ENCODE data around the gene CPSF7. TPM values are rescaled to one million over a fixed set of nuclear protein-coding genes. Genes with fewer than 3 reads are reported as not detected.

Gene CPSF7
- total RNA-seq, 4 donors from 2014 or later: 37.2 to 62.6 (median 49.4) TPM

- no peak for ATAC-seq (ENCODE audit: low FRiP score)
- no peak for DNase-seq (ENCODE audit: low spot score)
- no peak for TF ChIP-seq CTCF (IDR thresholded peaks at IDR 0.05)
Observed at GRCh38 chr11:61358566-61358965, 71.2 kb downstream of the CPSF7 start.

DNA sequence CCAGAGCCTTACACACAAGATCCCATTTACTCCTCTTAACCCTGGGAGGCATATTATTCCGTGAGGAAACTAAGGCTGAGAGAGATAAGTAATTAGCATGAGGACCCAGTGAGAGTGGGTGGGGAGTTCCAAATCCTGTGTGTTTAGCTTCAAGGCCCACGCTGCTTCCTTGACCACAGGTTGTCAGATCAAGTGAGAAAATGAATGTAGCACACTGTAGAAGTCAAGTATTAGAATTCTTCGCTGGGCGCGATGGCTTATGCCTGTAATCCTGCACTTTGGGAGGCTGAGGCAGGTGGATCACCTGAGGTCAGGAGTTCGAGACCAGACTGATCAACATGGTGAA is 71.9 kb downstream of the CPSF7 start:
- ATAC-seq (ENCODE audit: low FRiP score): no peak
- TF ChIP-seq CTCF (IDR thresholded peaks at IDR 0.05): no peak
- no peak for DNase-seq (ENCODE audit: low spot score)

DNA sequence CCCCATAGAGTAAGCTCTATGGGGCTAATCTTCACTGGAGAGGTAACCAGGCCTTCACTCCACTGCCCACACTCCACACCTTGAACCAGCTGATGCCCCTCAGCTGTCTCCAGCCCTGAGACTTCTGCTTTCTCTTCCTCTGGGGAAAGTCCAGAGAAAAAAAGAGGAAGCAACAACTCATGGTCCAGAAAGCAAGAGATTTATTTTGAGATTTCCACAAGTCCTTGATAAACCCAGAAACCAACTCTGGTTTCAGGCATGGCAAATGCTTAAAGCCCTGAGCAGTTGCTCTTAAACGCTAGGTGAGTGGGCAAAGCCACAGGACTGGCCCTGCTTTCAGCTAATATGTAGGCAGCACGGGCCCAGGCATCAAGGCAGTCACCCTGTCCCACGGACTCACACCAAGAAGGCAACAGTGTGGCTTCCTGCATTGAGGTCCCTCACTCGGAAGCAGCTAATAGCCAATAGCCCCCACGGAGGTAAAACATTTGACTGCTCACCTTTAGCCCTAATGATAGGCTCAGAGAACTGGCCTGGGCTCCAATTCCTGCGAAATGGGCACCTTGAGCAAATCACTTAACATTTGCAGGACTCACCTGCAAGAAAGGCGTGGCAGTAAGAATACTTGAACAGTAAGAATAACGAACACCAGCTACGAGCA is 72.4 kb downstream of the CPSF7 start:
- ATAC-seq (ENCODE audit: low FRiP score): no peak
- no peak for TF ChIP-seq CTCF (IDR thresholded peaks at IDR 0.05)
- no peak for DNase-seq (ENCODE audit: low spot score)

DNA sequence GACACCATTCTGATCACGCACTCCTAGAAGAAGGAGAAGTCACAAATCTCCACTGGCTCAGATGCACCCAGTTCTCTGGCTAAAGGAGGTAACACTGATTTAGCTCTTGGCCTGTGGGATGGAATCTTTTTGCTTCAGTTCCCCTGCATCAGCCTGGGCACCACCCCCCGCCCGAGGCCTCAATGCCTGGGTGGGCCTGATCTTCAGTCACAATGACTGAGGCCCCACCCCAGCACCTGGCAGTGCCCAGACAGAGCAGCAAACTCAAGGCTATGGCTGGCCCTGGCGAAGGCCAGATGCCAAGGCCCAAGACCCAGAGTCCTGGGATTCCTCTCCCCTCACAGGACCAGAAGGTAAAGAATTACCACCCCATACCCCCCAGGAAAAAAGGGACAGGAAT is 73.1 kb downstream of the CPSF7 start:
- ATAC-seq (ENCODE audit: low FRiP score) (no peak), DNase-seq (ENCODE audit: low spot score) (no peak)
- TF ChIP-seq CTCF (IDR thresholded peaks at IDR 0.05): no peak

DNA sequence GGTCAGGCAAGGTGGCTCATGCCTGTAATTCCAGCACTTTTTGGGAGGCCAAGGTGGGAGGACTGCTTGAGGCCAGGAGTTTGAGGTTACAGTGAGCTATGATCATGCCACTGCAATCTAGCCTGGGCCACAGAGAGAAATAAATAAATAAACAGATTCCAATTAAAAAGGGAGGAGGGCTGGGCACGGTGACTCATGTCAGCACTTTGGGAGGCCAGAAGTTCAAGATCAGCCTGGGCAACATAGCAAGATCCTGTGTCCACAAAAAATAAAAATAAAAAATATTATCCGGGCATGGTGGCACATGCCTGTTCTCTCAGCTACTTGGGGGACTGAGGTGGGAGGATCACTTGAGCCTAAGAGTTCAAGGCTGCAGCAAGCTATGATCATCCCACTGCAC is 75.6 kb downstream of the CPSF7 start:
- DNase-seq (ENCODE audit: low spot score) (no peak), ATAC-seq (ENCODE audit: low FRiP score) (no peak)
- no peak for TF ChIP-seq CTCF (IDR thresholded peaks at IDR 0.05)

GRCh38 chr11:61353131-61354067 is 76.4 kb downstream of the CPSF7 start:
- DNase-seq (ENCODE audit: low spot score): no peak
- TF ChIP-seq CTCF (IDR thresholded peaks at IDR 0.05): no peak
- peak; percentile 67 for ATAC-seq (ENCODE audit: low FRiP score)

Small RNAs within 50 kb of the gene (small RNA-seq; reads per million reads assigned to genes)
- gene RN7SL23P: not detected

Other genes with a start within 250 kb of the CPSF7 start
- 10 to 100 TPM in 2 of 4 donors, 1 to 10 TPM in 2; 2.5 to 96.7 (median 7.6) TPM for gene PGA3, start 226.5 kb downstream of the CPSF7 start, total RNA-seq
- gene PGA4, start 207.6 kb downstream of the CPSF7 start, total RNA-seq: 10 to 100 TPM in 2 of 4 donors, 1 to 10 TPM in 2; 2.9 to 94.5 (median 13.5) TPM
- gene PGA5, start 188.8 kb downstream of the CPSF7 start, total RNA-seq: 1 to 10 TPM in 3 of 4 donors, not detected in 1; 2.0 to 5.0 (median 4.3) TPM
- gene VWCE, start 134.7 kb downstream of the CPSF7 start, total RNA-seq: 1 to 10 TPM in 3 of 4 donors, under 1 TPM in 1; 0.94 to 6.9 (median 4.6) TPM
- 100 to 1,000 TPM; 127 to 182 (median 155) TPM for gene DDB1, start 96.9 kb downstream of the CPSF7 start, total RNA-seq
- gene TKFC, start 96.7 kb downstream of the CPSF7 start, total RNA-seq: 10 to 100 TPM; 16.0 to 24.5 (median 20.0) TPM
- 10 to 100 TPM; 29.5 to 39.9 (median 34.6) TPM for gene CYB561A3, start 68.1 kb downstream of the CPSF7 start, total RNA-seq
- gene TMEM138, start 67.6 kb downstream of the CPSF7 start, total RNA-seq: 10 to 100 TPM; 31.6 to 40.8 (median 38.1) TPM
- gene TMEM216, start 37.4 kb downstream of the CPSF7 start, total RNA-seq: 10 to 100 TPM in 2 of 4 donors, 1 to 10 TPM in 2; 9.5 to 19.3 (median 11.8) TPM
- 10 to 100 TPM; 48.6 to 59.0 (median 54.0) TPM for gene SDHAF2, start 149 bp upstream of the CPSF7 start, total RNA-seq
- 1 to 10 TPM; 1.1 to 2.0 (median 1.7) TPM for gene LRRC10B, start 78.8 kb upstream of the CPSF7 start, total RNA-seq
- 1 to 10 TPM; 1.6 to 6.6 (median 4.4) TPM for gene SYT7, start 151.1 kb upstream of the CPSF7 start, total RNA-seq

Measured in omental fat pad (tissue), 4 donors.